HTERT RPE-1 (cell line): ENCODE data around the gene DET1.

Source experiments
- in situ Hi-C: fragments of 300-500 bp; cut with MboI; formaldehyde crosslinking; loops from 4 replicates; pipeline ENCODE4 v1.14.3; 2020; ENCODE audit warnings: low sequenced_read_pairs

DET1 gene

DNA sequence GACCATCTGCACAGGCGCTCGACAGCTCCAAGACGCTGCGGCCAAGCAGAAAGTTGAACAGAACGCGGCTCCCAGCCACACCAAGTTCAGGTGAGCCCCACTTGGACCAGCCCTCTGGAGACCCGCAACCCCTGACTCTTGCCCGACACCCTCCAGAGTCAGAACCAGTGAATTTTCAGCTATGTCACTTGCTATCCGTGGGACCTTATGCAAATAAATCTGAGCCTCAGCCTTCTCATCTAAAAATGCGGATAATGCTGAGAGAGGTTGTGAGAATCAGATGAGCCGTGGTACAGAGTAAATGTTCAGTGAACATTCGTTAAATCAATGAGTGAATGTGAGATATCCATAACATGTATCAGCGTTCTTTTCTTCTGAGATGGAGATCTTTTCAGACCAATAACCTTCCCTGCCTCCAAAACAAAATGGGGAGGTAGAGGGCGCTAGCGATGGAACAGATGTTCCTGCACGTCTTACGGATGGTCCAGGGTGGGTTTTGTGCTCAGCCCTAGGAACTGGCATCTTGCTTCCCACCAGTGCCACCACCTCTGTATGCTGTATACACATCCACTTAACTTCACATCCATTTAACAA is 78.4 kb downstream of the DET1 start:
- in situ Hi-C loops: no loop called here

DNA sequence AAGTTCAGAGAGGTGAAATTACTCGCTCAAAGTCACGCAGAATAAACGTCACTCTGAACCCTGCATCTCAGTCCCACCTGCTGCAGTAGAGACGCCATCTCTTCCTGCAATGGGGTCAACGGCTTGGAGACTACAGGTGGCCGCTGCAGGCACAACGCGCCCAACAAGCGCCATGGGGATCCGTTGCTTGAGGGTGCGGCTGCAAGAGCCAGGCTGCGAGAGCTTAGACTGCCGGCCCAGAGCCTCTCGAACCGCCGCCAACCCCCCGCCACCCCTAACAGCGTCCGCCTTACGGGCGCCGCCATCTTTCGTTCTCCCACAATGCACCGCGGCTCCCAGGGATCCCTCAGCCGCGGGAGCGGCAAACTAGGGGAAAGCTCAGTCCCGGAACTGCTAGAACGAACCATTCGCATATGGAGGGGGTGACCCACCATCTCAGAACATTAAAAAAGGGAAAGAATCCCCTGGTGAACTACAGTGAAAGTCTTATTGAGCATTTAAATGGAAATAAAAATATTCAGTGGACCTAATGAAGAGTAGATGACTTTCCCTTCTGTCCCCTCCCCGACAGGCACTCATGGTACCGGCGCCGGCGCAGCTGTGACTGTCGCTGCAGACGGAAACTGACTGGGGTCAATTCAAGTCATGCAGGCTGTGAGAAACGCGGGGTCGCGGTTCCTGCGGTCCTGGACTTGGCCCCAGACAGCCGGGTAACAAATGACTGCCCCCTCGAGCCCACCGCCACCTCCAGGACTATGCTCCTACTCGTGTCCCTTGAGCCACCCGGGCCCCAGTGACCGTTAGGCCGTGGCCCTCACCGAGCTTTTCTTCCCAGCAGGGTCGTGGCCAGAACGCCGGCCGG is 79.2 kb downstream of the DET1 start, which contains the start of the genes MRPL46 and MRPS11:
Gene MRPL46 (minus strand): TSS at position 316 of the 862 bp plus-strand sequence. CDS start 11 bp downstream, at position 305.
Gene MRPS11 (plus strand): TSS at position 636 of the 862 bp plus-strand sequence. CDS start 10 bp downstream, at position 646.
- in situ Hi-C loops: no loop called here

DNA sequence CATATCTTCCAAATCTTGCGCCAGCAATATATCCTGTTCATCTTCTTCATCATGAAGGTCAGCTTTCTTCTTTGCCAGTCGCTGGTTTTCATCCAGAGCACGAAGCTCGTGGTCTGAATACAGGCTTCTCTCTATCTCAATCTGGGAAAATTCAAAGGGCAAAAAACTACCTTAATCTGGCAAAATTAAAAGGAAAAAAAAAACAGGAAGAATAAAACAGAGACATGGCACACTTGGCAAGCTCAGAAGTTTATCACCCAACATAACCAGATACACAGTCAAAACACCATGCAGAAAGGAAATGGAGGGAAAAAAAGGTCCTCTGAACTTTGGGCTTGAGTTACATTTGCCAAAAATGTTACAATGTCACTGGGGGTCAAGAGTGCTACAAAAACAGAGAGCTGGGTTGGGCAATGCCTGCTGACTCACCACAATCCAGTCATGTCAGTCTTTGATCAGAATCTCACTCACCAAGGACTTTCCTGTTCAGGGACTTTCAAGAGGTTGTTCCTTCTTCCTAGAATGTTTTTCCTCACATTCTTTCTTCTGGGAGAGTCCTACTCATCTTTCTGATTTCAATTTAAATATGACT is 80.8 kb downstream of the DET1 start:
- in situ Hi-C loops: no loop called here

DNA sequence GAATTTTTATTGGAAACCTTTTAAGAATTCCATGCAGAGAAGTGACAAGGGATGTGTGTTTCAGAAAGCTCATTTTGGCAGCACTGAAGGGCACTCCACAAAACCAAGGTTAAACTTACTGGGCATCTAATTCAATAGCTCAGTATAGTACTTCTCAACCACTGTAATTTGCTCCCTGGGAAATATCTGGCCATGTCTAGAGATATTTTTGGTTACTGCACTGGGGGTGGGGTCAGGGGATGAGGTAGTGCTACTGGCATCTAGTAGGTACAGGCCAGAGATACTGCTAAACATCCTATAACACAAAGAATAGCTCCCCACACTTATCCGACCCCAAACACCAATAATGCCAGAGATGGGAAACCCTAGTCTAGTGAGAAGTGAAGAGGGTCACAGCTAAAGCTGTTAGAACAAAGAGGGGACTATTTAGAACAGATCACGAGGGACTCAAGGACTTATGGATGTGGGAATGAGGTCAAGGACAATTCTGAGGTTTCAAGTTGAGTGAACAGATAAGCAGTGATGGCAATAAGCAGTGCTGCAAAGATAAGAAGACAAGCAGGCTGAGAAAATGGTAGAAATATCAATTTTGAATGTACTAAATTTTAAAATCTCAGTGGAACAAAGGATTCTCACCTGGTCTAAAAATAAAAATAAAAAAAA is 82.5 kb downstream of the DET1 start:
- in situ Hi-C loops: no loop called here
